ENCODE measurements around the gene SLC35E1. TPM values are rescaled to one million over a fixed set of nuclear protein-coding genes. Genes with fewer than 3 reads are reported as not detected.

SLC35E1 gene
- total RNA-seq, 1 donor from 2014 or later = 63.1 TPM

DNA sequence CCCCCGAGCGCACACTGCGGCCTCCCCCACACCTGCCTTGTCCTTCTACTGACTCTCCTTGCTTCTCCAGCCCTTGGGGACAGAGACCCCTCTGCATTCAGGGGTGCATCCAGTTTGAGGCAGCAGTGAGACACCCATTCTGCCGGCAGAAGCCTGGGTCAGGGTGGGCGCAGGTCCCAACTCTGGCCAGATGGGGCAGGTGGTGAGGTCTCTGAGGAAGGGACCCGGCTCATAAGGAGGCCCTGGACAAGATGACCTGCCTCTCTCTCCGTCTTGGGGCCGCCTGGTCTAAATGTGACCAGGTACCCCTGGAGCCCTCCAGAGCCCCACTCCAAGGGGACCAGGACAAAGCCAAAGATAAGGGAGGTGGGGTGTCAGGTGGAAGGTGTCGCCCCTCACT is 36.1 kb downstream of the SLC35E1 start:
- peaks cover 1% of the 10 kb centered on the region for H3K4me1 Mint-ChIP-seq (ENCODE audit: low read depth, unreplicated experiment)
- H3K4me2 ChIP-seq (ENCODE audit: low read length) = no peak overlapping the region
- H3K9me3 Mint-ChIP-seq (ENCODE audit: unreplicated experiment) = peaks cover 6% of the 10 kb centered on the region
- TF ChIP-seq EZH2 (IDR thresholded peaks at IDR 0.05; ENCODE audit: insufficient read depth, low read length) = no peak
- H3K27ac Mint-ChIP-seq (ENCODE audit: unreplicated experiment) = peak overlapping the region; percentile 41
- H3K27me3 ChIP-seq (ENCODE audit: insufficient read depth, low read length) = no peaks in the 10 kb centered on the region
- DNase-seq (ENCODE audit: low read depth) (no peak), FAIRE-seq (no peak)
- H3K4me3 Mint-ChIP-seq (ENCODE audit: unreplicated experiment) = no peak overlapping the region
- H2AFZ ChIP-seq (ENCODE audit: low read depth, low read length) = no peak overlapping the region
- H3K9ac ChIP-seq (ENCODE audit: low read length) = no peak overlapping the region
- no peak overlapping the region for H3K27ac ChIP-seq (ENCODE audit: low read depth, low read length)
- peaks cover 30% of the 10 kb centered on the region for H3K36me3 Mint-ChIP-seq (ENCODE audit: low read depth, unreplicated experiment)
- H3K79me2 ChIP-seq (ENCODE audit: insufficient read depth, low read length) = peaks cover 65% of the 10 kb centered on the region
- peaks cover 79% of the 10 kb centered on the region for H4K20me1 ChIP-seq (ENCODE audit: insufficient read depth, low read length)
- H3K27me3 Mint-ChIP-seq (ENCODE audit: low read depth, unreplicated experiment) = no peaks in the 10 kb centered on the region
- H3K4me1 ChIP-seq (ENCODE audit: insufficient read depth, low read length) = peaks cover 4% of the 10 kb centered on the region
- H3K36me3 ChIP-seq (ENCODE audit: insufficient read depth, low read length) = peaks cover 13% of the 10 kb centered on the region
- H3K9me3 ChIP-seq (ENCODE audit: insufficient read depth, low read depth, low read length) = no peaks in the 10 kb centered on the region
- H3K4me3 ChIP-seq (ENCODE audit: insufficient read depth, low read depth, low read length) = no peak overlapping the region

DNA sequence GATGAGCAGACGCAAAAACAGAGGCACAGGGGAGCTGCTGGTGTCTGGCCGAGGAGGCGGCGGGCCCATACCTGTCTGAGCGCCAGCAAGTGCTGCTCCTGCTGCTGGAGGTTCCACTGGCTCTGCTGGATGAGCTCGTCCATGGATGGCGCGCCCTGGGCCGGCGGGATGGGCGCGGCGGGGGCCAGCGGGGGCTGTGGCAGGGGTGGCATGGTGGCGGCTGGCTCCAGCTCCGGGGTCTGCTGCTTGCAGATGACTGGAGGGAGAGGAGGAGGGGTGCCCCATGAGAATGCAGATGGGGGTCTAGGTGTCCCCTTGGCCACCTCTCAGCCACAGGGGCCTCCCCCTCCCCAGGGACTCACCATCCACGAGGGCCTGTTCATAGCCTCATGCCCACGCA is 36.8 kb downstream of the SLC35E1 start:
- Mint-ChIP-seq H3K9me3 (ENCODE audit: unreplicated experiment) (peaks cover 6% of the 10 kb centered on the region), H3K27ac (ENCODE audit: unreplicated experiment) (no peak overlapping the region), H3K4me1 (ENCODE audit: low read depth, unreplicated experiment) (no peaks in the 10 kb centered on the region), H3K4me3 (ENCODE audit: unreplicated experiment) (no peak overlapping the region), H3K36me3 (ENCODE audit: low read depth, unreplicated experiment) (peaks cover 32% of the 10 kb centered on the region), H3K27me3 (ENCODE audit: low read depth, unreplicated experiment) (no peaks in the 10 kb centered on the region)
- H3K27ac ChIP-seq (ENCODE audit: low read depth, low read length) = no peak overlapping the region
- H3K4me3 ChIP-seq (ENCODE audit: insufficient read depth, low read depth, low read length) = no peak overlapping the region
- FAIRE-seq (no peak), DNase-seq (ENCODE audit: low read depth) (no peak)
- no peak overlapping the region for H2AFZ ChIP-seq (ENCODE audit: low read depth, low read length)
- H3K36me3 ChIP-seq (ENCODE audit: insufficient read depth, low read length) = peaks cover 16% of the 10 kb centered on the region
- no peak overlapping the region for H3K9ac ChIP-seq (ENCODE audit: low read length)
- no peaks in the 10 kb centered on the region for H3K4me1 ChIP-seq (ENCODE audit: insufficient read depth, low read length)
- no peak overlapping the region for H3K4me2 ChIP-seq (ENCODE audit: low read length)
- no peaks in the 10 kb centered on the region for H3K9me3 ChIP-seq (ENCODE audit: insufficient read depth, low read depth, low read length)
- no peak for TF ChIP-seq EZH2 (IDR thresholded peaks at IDR 0.05; ENCODE audit: insufficient read depth, low read length)
- TF ChIP-seq, protein P1, sequence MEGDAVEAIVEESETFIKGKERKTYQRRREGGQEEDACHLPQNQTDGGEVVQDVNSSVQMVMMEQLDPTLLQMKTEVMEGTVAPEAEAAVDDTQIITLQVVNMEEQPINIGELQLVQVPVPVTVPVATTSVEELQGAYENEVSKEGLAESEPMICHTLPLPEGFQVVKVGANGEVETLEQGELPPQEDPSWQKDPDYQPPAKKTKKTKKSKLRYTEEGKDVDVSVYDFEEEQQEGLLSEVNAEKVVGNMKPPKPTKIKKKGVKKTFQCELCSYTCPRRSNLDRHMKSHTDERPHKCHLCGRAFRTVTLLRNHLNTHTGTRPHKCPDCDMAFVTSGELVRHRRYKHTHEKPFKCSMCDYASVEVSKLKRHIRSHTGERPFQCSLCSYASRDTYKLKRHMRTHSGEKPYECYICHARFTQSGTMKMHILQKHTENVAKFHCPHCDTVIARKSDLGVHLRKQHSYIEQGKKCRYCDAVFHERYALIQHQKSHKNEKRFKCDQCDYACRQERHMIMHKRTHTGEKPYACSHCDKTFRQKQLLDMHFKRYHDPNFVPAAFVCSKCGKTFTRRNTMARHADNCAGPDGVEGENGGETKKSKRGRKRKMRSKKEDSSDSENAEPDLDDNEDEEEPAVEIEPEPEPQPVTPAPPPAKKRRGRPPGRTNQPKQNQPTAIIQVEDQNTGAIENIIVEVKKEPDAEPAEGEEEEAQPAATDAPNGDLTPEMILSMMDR (IDR thresholded peaks at IDR 0.05; ENCODE audit: insufficient read depth, low read depth, low read length) = no peak
- H3K27me3 ChIP-seq (ENCODE audit: insufficient read depth, low read length) = no peaks in the 10 kb centered on the region
- H4K20me1 ChIP-seq (ENCODE audit: insufficient read depth, low read length) = peaks cover 74% of the 10 kb centered on the region
- peaks cover 57% of the 10 kb centered on the region for H3K79me2 ChIP-seq (ENCODE audit: insufficient read depth, low read length)

DNA sequence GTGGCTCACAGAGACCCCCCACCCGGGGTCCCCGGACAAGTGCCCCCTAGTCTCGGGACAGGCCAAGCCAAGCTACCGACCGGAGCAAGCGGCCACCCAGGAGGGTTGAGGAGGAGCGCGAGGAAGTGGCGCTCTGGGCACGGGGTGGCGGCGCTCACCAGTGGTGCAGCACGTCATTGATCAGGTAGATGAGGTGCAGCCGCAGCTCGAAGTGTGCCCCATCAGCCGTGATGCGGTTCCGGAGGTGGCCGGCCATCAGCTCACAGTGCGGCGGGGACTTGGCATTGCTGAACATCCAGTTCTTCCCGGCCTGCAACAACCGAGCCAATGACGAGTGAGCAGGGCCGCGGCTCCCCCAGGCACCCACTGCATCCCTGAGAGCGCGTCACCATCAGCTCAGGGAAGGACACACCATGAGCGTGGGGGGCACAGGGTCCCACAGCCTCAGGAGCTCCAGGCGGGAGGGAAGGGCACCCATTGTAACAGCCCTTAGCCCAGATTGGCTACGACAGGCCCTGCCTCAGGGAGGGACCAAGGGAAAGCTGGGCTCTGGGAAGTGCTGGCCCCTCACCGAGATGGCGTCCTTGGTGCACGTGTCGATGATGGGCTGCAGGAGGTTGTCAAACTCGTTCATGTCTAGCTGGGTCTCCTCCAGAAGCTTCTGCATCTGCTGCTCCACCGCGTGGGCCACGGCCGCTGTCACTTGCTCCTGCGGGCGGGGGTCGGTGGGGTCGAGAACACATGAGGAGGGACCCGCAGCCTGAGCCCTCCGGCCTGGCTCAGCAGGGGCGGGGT is 39.6 kb downstream of the SLC35E1 start:
- Histone ChIP-seq H3K9me3 (ENCODE audit: insufficient read depth, low read depth, low read length) (no peaks in the 10 kb centered on the region), H4K20me1 (ENCODE audit: insufficient read depth, low read length) (peaks cover 63% of the 10 kb centered on the region), H3K4me1 (ENCODE audit: insufficient read depth, low read length) (no peaks in the 10 kb centered on the region), H2AFZ (ENCODE audit: low read depth, low read length) (no peak overlapping the region), H3K79me2 (ENCODE audit: insufficient read depth, low read length) (peaks cover 31% of the 10 kb centered on the region), H3K27me3 (ENCODE audit: insufficient read depth, low read length) (no peaks in the 10 kb centered on the region), H3K27ac (ENCODE audit: low read depth, low read length) (no peak overlapping the region), H3K9ac (ENCODE audit: low read length) (no peak overlapping the region), H3K36me3 (ENCODE audit: insufficient read depth, low read length) (peaks cover 31% of the 10 kb centered on the region), H3K4me2 (ENCODE audit: low read length) (no peak overlapping the region), H3K4me3 (ENCODE audit: insufficient read depth, low read depth, low read length) (no peak overlapping the region)
- H3K27ac Mint-ChIP-seq (ENCODE audit: unreplicated experiment) = no peak overlapping the region
- TF ChIP-seq, protein P1 (IDR thresholded peaks at IDR 0.05; ENCODE audit: insufficient read depth, low read depth, low read length) = no peak
- TF ChIP-seq EZH2 (IDR thresholded peaks at IDR 0.05; ENCODE audit: insufficient read depth, low read length) = no peak
- H3K9me3 Mint-ChIP-seq (ENCODE audit: unreplicated experiment) = peaks cover 1% of the 10 kb centered on the region
- DNase-seq (ENCODE audit: low read depth) = no peak
- no peaks in the 10 kb centered on the region for H3K27me3 Mint-ChIP-seq (ENCODE audit: low read depth, unreplicated experiment)
- H3K4me3 Mint-ChIP-seq (ENCODE audit: unreplicated experiment) = no peak overlapping the region
- peaks cover 23% of the 10 kb centered on the region for H3K36me3 Mint-ChIP-seq (ENCODE audit: low read depth, unreplicated experiment)
- H3K4me1 Mint-ChIP-seq (ENCODE audit: low read depth, unreplicated experiment) = no peaks in the 10 kb centered on the region
- no peak for FAIRE-seq

Data from astrocyte (in vitro differentiated cells and primary cell).